Fibroblast of skin of left quadriceps (primary cell): ENCODE data around the gene S100A10.

Experiments
- DNase-seq, 2 experiments: peaks; one replicate each; pipeline ENCODE4 v3.0.0-alpha.2; 2013; ENCODE audit warnings: low read depth in 2 of 2

S100A10 gene

GRCh38 chr1:151935894-151936602 is 57.6 kb downstream of the S100A10 start:
- DNase-seq, result no peak

- DNase-seq, result peak; percentile 7 to 27
These were observed 58.5 kb downstream of the S100A10 start for GRCh38 chr1:151935154-151935553.

GRCh38 chr1:151934048-151934493 is 59.6 kb downstream of the S100A10 start:
- peak; percentile 27 to 32 for DNase-seq
